Thyroid gland (tissue), 4 donors: Measurements from ENCODE around the gene RASGRF1.

Experiments used
- POLR2A ChIP-seq, 2 donors: fragments of 450-650 bp; IDR thresholded peaks; one replicate each; pipeline ENCODE4 v1.6.1; 2017; ENCODE audit warnings: antibody characterized with exemption in 2 of 2, mild to moderate bottlenecking in 2 of 2, moderate library complexity in 1 of 2
- TF ChIP-seq, protein P1 (sequence below), 6 experiments: fragments of 200-600 bp in 3 of 6; fragments of 450-650 bp in 3 of 6; sonication (generic) in 3 of 6; IDR thresholded peaks; one replicate each; pipeline ENCODE4 v1.5.1; 2016 to 2019; ENCODE audit warnings: antibody characterized with exemption in 6 of 6, mild to moderate bottlenecking in 2 of 6, inconsistent platforms in 1 of 6, moderate library complexity in 1 of 6

GRCh38 chr15:79130535-79131130 is 40.1 kb upstream of the RASGRF1 start:
- TF ChIP-seq, protein P1, sequence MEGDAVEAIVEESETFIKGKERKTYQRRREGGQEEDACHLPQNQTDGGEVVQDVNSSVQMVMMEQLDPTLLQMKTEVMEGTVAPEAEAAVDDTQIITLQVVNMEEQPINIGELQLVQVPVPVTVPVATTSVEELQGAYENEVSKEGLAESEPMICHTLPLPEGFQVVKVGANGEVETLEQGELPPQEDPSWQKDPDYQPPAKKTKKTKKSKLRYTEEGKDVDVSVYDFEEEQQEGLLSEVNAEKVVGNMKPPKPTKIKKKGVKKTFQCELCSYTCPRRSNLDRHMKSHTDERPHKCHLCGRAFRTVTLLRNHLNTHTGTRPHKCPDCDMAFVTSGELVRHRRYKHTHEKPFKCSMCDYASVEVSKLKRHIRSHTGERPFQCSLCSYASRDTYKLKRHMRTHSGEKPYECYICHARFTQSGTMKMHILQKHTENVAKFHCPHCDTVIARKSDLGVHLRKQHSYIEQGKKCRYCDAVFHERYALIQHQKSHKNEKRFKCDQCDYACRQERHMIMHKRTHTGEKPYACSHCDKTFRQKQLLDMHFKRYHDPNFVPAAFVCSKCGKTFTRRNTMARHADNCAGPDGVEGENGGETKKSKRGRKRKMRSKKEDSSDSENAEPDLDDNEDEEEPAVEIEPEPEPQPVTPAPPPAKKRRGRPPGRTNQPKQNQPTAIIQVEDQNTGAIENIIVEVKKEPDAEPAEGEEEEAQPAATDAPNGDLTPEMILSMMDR (IDR thresholded peaks at IDR 0.05): no peak
- TF ChIP-seq POLR2A (IDR thresholded peaks at IDR 0.05): no peak
